NCI-H510A (cell line): ENCODE measurements around the gene IGFN1.
"Not testable (repeated sequence)": the region's sequence is repeated elsewhere in the genome, so short reads cannot be mapped to it uniquely, and the experiment has no call there.

Experiments
- DNase-seq: peaks from one replicate; lab custom pipeline; 2025; lab: John Stamatoyannopoulos, UW

Gene IGFN1

GRCh38 chr1:201190624-201191051 lies at the start of gene IGFN1:
IGFN1 (plus strand) TSS chr1:201190824; CDS start chr1:201193294, 2,470 bp downstream.
- peak; percentile 67 for DNase-seq

- DNase-seq = no peak
Measured at GRCh38 chr1:201140941-201141260, 49.7 kb upstream of the IGFN1 start.

- no peak for DNase-seq
Measured at GRCh38 chr1:201141418-201141817, 49.2 kb upstream of the IGFN1 start.

- DNase-seq = no peak
Measured at GRCh38 chr1:201142011-201142848, 48.4 kb upstream of the IGFN1 start.

- DNase-seq = no peak
Measured at GRCh38 chr1:201142849-201143725, 47.5 kb upstream of the IGFN1 start.

GRCh38 chr1:201143726-201144635 lies 46.6 kb upstream of the IGFN1 start:
- DNase-seq = no peak

- no peak for DNase-seq
Measured at GRCh38 chr1:201144701-201145100, 45.9 kb upstream of the IGFN1 start.

- DNase-seq = no peak
Measured at GRCh38 chr1:201145132-201145531, 45.5 kb upstream of the IGFN1 start.

- no peak for DNase-seq
Measured at GRCh38 chr1:201145816-201146215, 44.8 kb upstream of the IGFN1 start.

- no peak for DNase-seq
Measured at GRCh38 chr1:201146626-201147390, 43.8 kb upstream of the IGFN1 start.

GRCh38 chr1:201147396-201148015 lies 43.1 kb upstream of the IGFN1 start:
- DNase-seq = no peak

GRCh38 chr1:201149400-201149799 lies 41.2 kb upstream of the IGFN1 start:
- no peak for DNase-seq

GRCh38 chr1:201153474-201154388 lies 36.9 kb upstream of the IGFN1 start:
- DNase-seq = no peak

GRCh38 chr1:201154389-201155165 lies 36.0 kb upstream of the IGFN1 start, which contains the start of gene TMEM9:
TMEM9 (minus strand) TSS chr1:201154474; CDS start chr1:201153923, 551 bp downstream.
- DNase-seq = peak; percentile 78

GRCh38 chr1:201155354-201155753 lies 35.3 kb upstream of the IGFN1 start:
- DNase-seq = no peak

GRCh38 chr1:201156346-201156745 lies 34.3 kb upstream of the IGFN1 start:
- no peak for DNase-seq

- DNase-seq = no peak
Measured at GRCh38 chr1:201156819-201157218, 33.8 kb upstream of the IGFN1 start.

- DNase-seq = no peak
Measured at GRCh38 chr1:201157949-201158348, 32.7 kb upstream of the IGFN1 start.

GRCh38 chr1:201163036-201163435 lies 27.6 kb upstream of the IGFN1 start:
- DNase-seq = not testable (repeated sequence)
